GM23338 (cell line): ENCODE data around the gene UPF2. TPM values are rescaled to one million over a fixed set of nuclear protein-coding genes. Genes with fewer than 3 reads are reported as not detected.
"Not testable (repeated sequence)": the region's sequence is repeated elsewhere in the genome, so short reads cannot be mapped to it uniquely, and the experiment has no call there.

Experiments
- ATAC-seq: fragments of 200-7000 bp; cut with Tn5 transposase; 3 replicates; pipeline ENCODE4 v1.9.1; 2020
- DNase-seq: peaks from one replicate; pipeline ENCODE4 v3.0.0-alpha.2; 2015; ENCODE audit warnings: low spot score
- H2AFZ ChIP-seq: fragments of 200-600 bp; sonication (generic); 2 replicates; pipeline ENCODE4 v1.8.0; 2016; ENCODE audit warnings: antibody characterized with exemption, mild to moderate bottlenecking, moderate library complexity
- H3F3A ChIP-seq: fragments of 200-600 bp; sonication (generic); replicated peaks from 2 replicates; pipeline ENCODE4 v1.8.0; 2017; ENCODE audit warnings: antibody characterized with exemption, mixed run types, low read depth
- H3K27ac ChIP-seq: fragments of 200-600 bp; sonication (generic); 2 replicates; pipeline ENCODE4 v1.6.1; 2016; ENCODE audit warnings: low read depth
- H3K27me3 ChIP-seq: fragments of 200-600 bp; sonication (generic); 2 replicates; pipeline ENCODE4 v1.8.0; 2016; ENCODE audit warnings: mild to moderate bottlenecking, mixed run types, moderate library complexity; ENCODE audit not compliant: insufficient read depth
- H3K36me3 ChIP-seq: fragments of 200-600 bp; sonication (generic); 2 replicates; pipeline ENCODE4 v1.8.0; 2016; ENCODE audit warnings: mild to moderate bottlenecking; ENCODE audit not compliant: insufficient read depth
- H3K4me1 ChIP-seq: fragments of 200-600 bp; sonication (generic); 2 replicates; pipeline ENCODE4 v1.8.0; 2016; ENCODE audit warnings: mild to moderate bottlenecking, moderate library complexity; ENCODE audit not compliant: insufficient read depth
- H3K4me2 ChIP-seq: fragments of 200-600 bp; sonication (generic); 2 replicates; pipeline ENCODE4 v1.7.1; 2017; ENCODE audit warnings: mixed run types
- H3K4me3 ChIP-seq: fragments of 200-600 bp; sonication (generic); 2 replicates; pipeline ENCODE4 v1.6.1; 2016; ENCODE audit warnings: mixed run types
- H3K79me2 ChIP-seq: fragments of 200-600 bp; sonication (generic); replicated peaks from 2 replicates; pipeline ENCODE4 v1.8.0; 2017; ENCODE audit warnings: mild to moderate bottlenecking; ENCODE audit not compliant: insufficient read depth
- H3K9me2 ChIP-seq: fragments of 200-600 bp; sonication (generic); 2 replicates; pipeline ENCODE4 v1.8.0; 2017; ENCODE audit not compliant: insufficient read depth
- H4K20me1 ChIP-seq: fragments of 200-600 bp; sonication (generic); replicated peaks from 2 replicates; pipeline ENCODE4 v1.8.0; 2017; ENCODE audit warnings: mild to moderate bottlenecking; ENCODE audit not compliant: insufficient read depth
- H3K27ac Mint-ChIP-seq: 2 replicates; pipeline ENCODE4 v1.8.0; 2020; ENCODE audit warnings: inconsistent platforms, mild to moderate bottlenecking, moderate library complexity, mixed read lengths
- H3K27me3 Mint-ChIP-seq: 3 replicates; pipeline ENCODE4 v1.8.0; 2022; ENCODE audit warnings: low read depth, mild to moderate bottlenecking, moderate library complexity, mixed read lengths, inconsistent platforms; ENCODE audit not compliant: insufficient read depth, poor library complexity
- H3K36me3 Mint-ChIP-seq: 3 replicates; pipeline ENCODE4 v1.8.0; 2021; ENCODE audit warnings: low read depth, mild to moderate bottlenecking, inconsistent platforms, moderate library complexity, mixed read lengths
- H3K4me1 Mint-ChIP-seq: 3 replicates; pipeline ENCODE4 v1.8.0; 2020; ENCODE audit warnings: mild to moderate bottlenecking, inconsistent platforms, mixed read lengths
- H3K4me3 Mint-ChIP-seq: 3 replicates; pipeline ENCODE4 v1.8.0; 2021; ENCODE audit warnings: moderate library complexity, mild to moderate bottlenecking, inconsistent platforms, mixed read lengths
- H3K9me3 Mint-ChIP-seq: 3 replicates; pipeline ENCODE4 v1.8.0; 2020; ENCODE audit warnings: moderate library complexity, mild to moderate bottlenecking, inconsistent platforms, mixed read lengths
- CREB1 ChIP-seq: fragments of 250-450 bp; sonication (Bioruptor Pico); IDR thresholded peaks from 2 replicates; pipeline ENCODE4 v1.5.0; 2020; ENCODE audit warnings: low read depth, mild to moderate bottlenecking, moderate library complexity
- EZH2phosphoT487 ChIP-seq: fragments of 200-600 bp; sonication (generic); IDR thresholded peaks from one replicate; pipeline ENCODE4 v1.8.1; 2018; ENCODE audit warnings: antibody characterized with exemption; ENCODE audit not compliant: unreplicated experiment
- POLR2AphosphoS5 ChIP-seq: IDR thresholded peaks from 2 replicates; pipeline ENCODE4 v1.6.1; 2016; ENCODE audit warnings: antibody characterized with exemption, low read depth
- STAT1 ChIP-seq: IDR thresholded peaks from one replicate; pipeline ENCODE4 v1.6.1; 2016; ENCODE audit warnings: antibody characterized with exemption; ENCODE audit not compliant: unreplicated experiment
- ZNF331 ChIP-seq: fragments of 250-450 bp; sonication (Bioruptor Pico); IDR thresholded peaks from 2 replicates; pipeline ENCODE4 v1.5.0; 2020; ENCODE audit warnings: low read depth, mild to moderate bottlenecking, moderate library complexity
- ZNF462 ChIP-seq: fragments of 250-450 bp; sonication (Bioruptor Pico); IDR thresholded peaks from 2 replicates; pipeline ENCODE4 v1.5.0; 2020; ENCODE audit warnings: mild to moderate bottlenecking, moderate library complexity
- polyA plus RNA-seq: library from polyadenylated mRNA; unstranded; fragments of >200 nt; fragmentation: Nextera tagmentation; extraction: Ambion mirVana; gene quantifications from 2 replicates; pipeline ENCODE4 v1.2.1, GENCODE V29; 2016
- total RNA-seq: library from RNA; depleted of rRNA; stranded (reverse); fragments of >200 nt; shearing (Covaris generic); gene quantifications from 2 replicates; pipeline ENCODE4 v1.2.3, GENCODE V29; 2014

The UPF2 gene
- total and polyA plus RNA-seq, 2 experiments from 2014 or later, result 29.0 to 78.5 TPM

DNA sequence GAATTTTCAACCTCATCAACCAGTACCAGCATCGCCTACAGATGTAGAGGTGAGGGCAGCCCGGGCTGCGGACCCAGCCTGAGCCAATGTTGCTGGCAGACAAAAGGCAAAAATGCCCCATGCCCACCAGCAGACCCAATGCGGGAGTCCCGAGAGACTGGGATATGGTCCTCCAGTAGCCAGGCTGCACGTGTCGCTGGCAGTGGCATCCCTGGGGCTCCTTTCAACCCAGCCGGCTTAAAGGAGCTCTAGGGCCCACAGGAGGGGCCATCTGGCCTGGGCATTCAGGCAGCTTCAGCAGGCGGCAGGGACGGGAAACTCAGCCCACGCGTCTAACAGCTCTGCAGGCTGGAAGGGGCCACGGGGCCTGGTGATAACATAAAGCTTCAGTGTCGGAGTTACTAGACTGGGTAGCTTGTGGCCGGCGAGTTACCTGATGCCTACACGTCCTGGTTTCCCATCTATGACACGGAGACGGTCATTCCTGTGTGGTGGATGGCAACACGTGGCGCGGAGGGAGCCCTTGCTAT is 148.8 kb downstream of the UPF2 start (continued):
- TF ChIP-seq POLR2AphosphoS5, result no peak

- Histone ChIP-seq H4K20me1 (no peaks in the 10 kb centered on the region), H3K79me2 (no peaks in the 10 kb centered on the region), H3K9me2 (no peaks in the 10 kb centered on the region), H2AFZ (no peak overlapping the region), H3K36me3 (no peaks in the 10 kb centered on the region), H3F3A (no peaks in the 10 kb centered on the region), H3K27ac (no peak overlapping the region), H3K4me2 (no peak overlapping the region), H3K27me3 (no peaks in the 10 kb centered on the region), H3K4me1 (no peaks in the 10 kb centered on the region), H3K4me3 (no peak overlapping the region)
- no peak for ATAC-seq
- H3K27me3 Mint-ChIP-seq, result peaks cover 1% of the 10 kb centered on the region
- H3K4me3 Mint-ChIP-seq, result no peak overlapping the region
- TF ChIP-seq CREB1, result no peak
- no peak for TF ChIP-seq EZH2phosphoT487
- TF ChIP-seq STAT1, result no peak
- no peaks in the 10 kb centered on the region for H3K36me3 Mint-ChIP-seq
- H3K4me1 Mint-ChIP-seq, result no peaks in the 10 kb centered on the region
- no peak for DNase-seq
- no peaks in the 10 kb centered on the region for H3K9me3 Mint-ChIP-seq
- H3K27ac Mint-ChIP-seq, result no peak overlapping the region
These were observed 150.7 kb downstream of the UPF2 start for GRCh38 chr10:11891776-11892486.

DNA sequence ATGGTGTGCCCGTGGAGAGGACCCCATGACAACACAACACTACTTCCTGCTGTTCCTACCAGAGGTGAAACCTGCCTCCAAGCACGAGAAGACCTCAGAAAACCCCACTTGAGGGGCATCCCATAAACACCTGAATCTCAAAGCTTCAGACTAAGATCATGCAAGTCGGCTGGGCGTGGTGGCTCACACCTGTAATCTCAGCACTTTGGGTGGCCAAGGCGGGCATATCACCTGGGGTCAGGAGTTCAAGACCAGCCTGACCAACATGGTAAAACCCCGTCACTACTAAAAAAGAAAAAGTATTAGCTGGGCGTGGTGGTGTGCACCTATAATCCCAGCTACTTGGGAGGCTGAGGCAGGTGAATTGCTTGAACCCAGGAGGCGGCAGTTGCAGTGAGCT is 153.3 kb downstream of the UPF2 start:
- H3F3A ChIP-seq, H3K4me3 Mint-ChIP-seq, H3K9me3 Mint-ChIP-seq, H4K20me1 ChIP-seq, H3K4me3 ChIP-seq, H3K27ac Mint-ChIP-seq, DNase-seq, H3K4me1 ChIP-seq, H3K79me2 ChIP-seq, H3K36me3 ChIP-seq, H3K4me2 ChIP-seq, ATAC-seq, H3K27me3 ChIP-seq, H3K9me2 ChIP-seq, H3K27ac ChIP-seq, H2AFZ ChIP-seq, H3K4me1 Mint-ChIP-seq, H3K36me3 Mint-ChIP-seq, H3K27me3 Mint-ChIP-seq: not testable (repeated sequence)

GRCh38 chr10:11887381-11888227 is 155.0 kb downstream of the UPF2 start:
- Histone ChIP-seq H3K36me3 (no peaks in the 10 kb centered on the region), H4K20me1 (no peaks in the 10 kb centered on the region), H3K27me3 (no peaks in the 10 kb centered on the region), H3K9me2 (no peaks in the 10 kb centered on the region), H3F3A (no peaks in the 10 kb centered on the region), H3K4me3 (no peak overlapping the region), H3K79me2 (no peaks in the 10 kb centered on the region), H3K4me1 (no peaks in the 10 kb centered on the region), H3K4me2 (no peak overlapping the region), H2AFZ (no peak overlapping the region), H3K27ac (no peak overlapping the region)
- no peaks in the 10 kb centered on the region for H3K36me3 Mint-ChIP-seq
- no peak overlapping the region for H3K4me3 Mint-ChIP-seq
- no peaks in the 10 kb centered on the region for H3K9me3 Mint-ChIP-seq
- H3K27me3 Mint-ChIP-seq, result peaks cover 3% of the 10 kb centered on the region
- DNase-seq (no peak), ATAC-seq (no peak)
- no peaks in the 10 kb centered on the region for H3K4me1 Mint-ChIP-seq
- H3K27ac Mint-ChIP-seq, result no peak overlapping the region
- TF ChIP-seq ZNF331 (CRISPR knock-in tag) (no peak), CREB1 (no peak), ZNF462 (CRISPR knock-in tag) (no peak)
